Ishikawa (cell line): ENCODE data around the gene TXNL1.

Source experiments
- CREB1 ChIP-seq: IDR thresholded peaks from 2 replicates; pipeline ENCODE4 v1.6.1; 2012; ENCODE audit warnings: low read depth
- EP300 ChIP-seq: IDR thresholded peaks from 2 replicates; pipeline ENCODE4 v1.6.1; 2012; ENCODE audit warnings: borderline replicate concordance

DNA sequence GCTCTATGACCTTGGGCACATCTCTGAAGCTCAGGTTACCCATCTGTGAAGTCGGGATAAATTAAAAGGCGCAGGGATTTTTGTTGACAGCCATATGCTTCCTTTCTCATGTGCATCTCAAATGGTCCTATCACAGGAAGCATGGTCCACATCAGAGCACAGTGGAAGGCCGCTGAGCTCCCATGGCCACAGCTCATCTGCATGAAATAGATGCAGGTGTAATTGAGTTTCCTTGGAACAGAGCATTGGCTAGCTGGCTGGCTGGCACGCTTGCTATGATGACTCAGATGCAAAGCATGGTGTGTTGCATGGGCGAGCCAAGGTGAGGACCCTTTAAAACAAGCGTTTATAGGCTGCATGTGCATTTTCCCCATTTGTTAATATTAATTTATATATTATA, 79.3 kb downstream of the TXNL1 start:
- TF ChIP-seq EP300 (no peak), CREB1 (no peak)
